ENCODE measurements around the gene MYO1B. TPM values are rescaled to one million over a fixed set of nuclear protein-coding genes. Genes with fewer than 3 reads are reported as not detected.

The MYO1B gene
- total and polyA plus RNA-seq, 5 donors = 6.0 to 16.3 (median 11.9) TPM

DNA sequence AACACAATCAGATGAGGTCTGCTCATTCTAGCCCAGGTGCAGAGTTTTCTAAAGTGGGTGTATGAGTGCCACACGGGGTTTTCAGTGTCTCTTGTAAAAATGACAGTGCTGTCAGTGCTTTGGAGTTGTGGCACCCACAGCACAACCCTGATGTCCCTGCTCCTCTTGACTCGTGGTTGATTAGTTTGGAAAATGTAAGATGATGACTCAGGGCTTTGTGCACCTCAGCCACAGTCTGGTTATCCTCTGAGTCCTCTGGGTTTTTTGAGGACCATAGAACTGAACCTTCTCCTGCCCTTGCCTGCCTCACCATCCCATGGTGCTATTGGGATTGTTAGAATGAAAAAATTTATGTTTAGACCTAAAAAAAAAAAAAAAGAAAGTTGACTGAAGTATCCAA is 105.6 kb downstream of the MYO1B start:
- no peak overlapping the region for H3K27ac ChIP-seq (ENCODE audit: low read length)
- H3K9me3 ChIP-seq (ENCODE audit: control insufficient read depth, low read length) = no peaks in the 10 kb centered on the region
- intact Hi-C loops (cut with DNase I) = no loop called here
- DNase-seq (no peak), ATAC-seq (no peak)
- H3K4me3 ChIP-seq (ENCODE audit: low read length) = no peak overlapping the region
- WGBS = 52% methylated on average over 2 of the region's 2 CpGs
- H3K27me3 ChIP-seq (ENCODE audit: control insufficient read depth, insufficient read depth) = no peaks in the 10 kb centered on the region
- no peaks in the 10 kb centered on the region for H3K4me1 ChIP-seq (ENCODE audit: control insufficient read depth, insufficient read depth, low read length)

DNA sequence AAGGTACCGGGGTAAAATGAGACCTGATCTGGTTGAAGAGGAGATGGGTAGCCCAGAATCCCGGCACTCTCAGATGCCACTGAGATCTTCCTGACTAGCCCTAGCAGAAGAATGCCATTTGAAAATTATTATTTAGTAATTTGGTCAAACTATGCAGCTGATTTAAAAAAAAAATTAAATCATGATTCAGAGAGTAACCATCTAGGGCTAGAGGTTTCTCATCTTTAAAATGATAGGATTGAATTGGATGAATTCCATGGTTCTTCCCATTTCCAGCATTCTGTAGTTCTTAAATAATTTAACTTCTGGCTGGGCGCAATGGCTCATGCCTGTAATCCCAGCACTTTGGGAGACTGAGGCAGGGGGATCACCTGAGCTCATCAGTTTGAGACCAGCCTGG is 106.1 kb downstream of the MYO1B start:
- Histone ChIP-seq H3K4me1 (ENCODE audit: control insufficient read depth, insufficient read depth, low read length) (no peaks in the 10 kb centered on the region), H3K27ac (ENCODE audit: low read length) (no peak overlapping the region), H3K9me3 (ENCODE audit: control insufficient read depth, low read length) (no peaks in the 10 kb centered on the region), H3K4me3 (ENCODE audit: low read length) (no peak overlapping the region), H3K27me3 (ENCODE audit: control insufficient read depth, insufficient read depth) (no peaks in the 10 kb centered on the region)
- no peak for ATAC-seq
- 98% methylated on average over 3 of the region's 3 CpGs for WGBS
- intact Hi-C loops (cut with DNase I) = no loop called here
- DNase-seq = no peak

DNA sequence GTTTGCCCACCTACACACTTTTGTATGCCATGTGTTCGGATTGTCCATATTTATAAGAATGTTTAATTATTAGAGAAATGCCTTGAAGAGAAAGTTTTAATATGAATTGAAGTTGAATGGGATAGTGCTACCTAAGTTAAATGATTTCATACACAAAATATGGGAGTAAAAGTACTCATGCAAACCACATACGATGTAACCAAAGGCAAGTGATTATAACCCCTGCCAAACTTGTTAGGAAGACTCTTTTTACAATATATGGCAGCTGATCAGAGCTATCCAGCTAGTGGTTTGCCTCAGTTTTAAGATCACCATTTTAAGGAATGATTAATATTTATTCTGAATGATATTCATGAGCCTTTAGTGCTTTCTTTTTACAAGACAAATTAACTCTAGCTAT is 106.7 kb downstream of the MYO1B start:
- intact Hi-C loops (cut with DNase I) = no loop called here
- no peaks in the 10 kb centered on the region for H3K9me3 ChIP-seq (ENCODE audit: control insufficient read depth, low read length)
- no peak overlapping the region for H3K27ac ChIP-seq (ENCODE audit: low read length)
- DNase-seq = no peak
- no peaks in the 10 kb centered on the region for H3K4me1 ChIP-seq (ENCODE audit: control insufficient read depth, insufficient read depth, low read length)
- H3K27me3 ChIP-seq (ENCODE audit: control insufficient read depth, insufficient read depth) = no peaks in the 10 kb centered on the region
- no peak overlapping the region for H3K4me3 ChIP-seq (ENCODE audit: low read length)
- ATAC-seq = no peak
- 87% methylated on average over 2 of the region's 2 CpGs for WGBS

DNA sequence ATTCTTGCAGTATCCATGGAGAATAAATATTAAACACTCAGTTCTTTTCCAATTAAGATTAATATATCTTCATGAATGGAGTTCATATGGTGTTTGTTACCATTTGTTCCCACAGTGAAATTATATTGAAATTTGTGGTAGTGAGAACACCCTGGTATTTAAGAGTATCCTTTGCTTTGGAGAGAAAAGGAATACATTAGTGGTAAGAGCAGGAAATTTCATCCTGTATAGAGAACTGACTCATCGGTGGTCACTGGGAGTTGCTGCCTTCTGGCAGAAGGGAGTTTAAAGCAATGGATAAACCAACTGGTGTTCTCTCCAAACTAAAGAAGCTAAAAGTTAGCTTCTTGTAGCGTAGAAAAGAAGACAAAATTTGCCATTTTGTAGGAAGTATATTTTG is 107.3 kb downstream of the MYO1B start:
- no peak overlapping the region for H3K4me3 ChIP-seq (ENCODE audit: low read length)
- H3K27ac ChIP-seq (ENCODE audit: low read length) = no peak overlapping the region
- no peaks in the 10 kb centered on the region for H3K27me3 ChIP-seq (ENCODE audit: control insufficient read depth, insufficient read depth)
- intact Hi-C loops (cut with DNase I) = no loop called here
- no peaks in the 10 kb centered on the region for H3K9me3 ChIP-seq (ENCODE audit: control insufficient read depth, low read length)
- H3K4me1 ChIP-seq (ENCODE audit: control insufficient read depth, insufficient read depth, low read length) = no peaks in the 10 kb centered on the region
- no peak for DNase-seq
- 67% methylated on average over 2 of the region's 2 CpGs for WGBS
- no peak for ATAC-seq

DNA sequence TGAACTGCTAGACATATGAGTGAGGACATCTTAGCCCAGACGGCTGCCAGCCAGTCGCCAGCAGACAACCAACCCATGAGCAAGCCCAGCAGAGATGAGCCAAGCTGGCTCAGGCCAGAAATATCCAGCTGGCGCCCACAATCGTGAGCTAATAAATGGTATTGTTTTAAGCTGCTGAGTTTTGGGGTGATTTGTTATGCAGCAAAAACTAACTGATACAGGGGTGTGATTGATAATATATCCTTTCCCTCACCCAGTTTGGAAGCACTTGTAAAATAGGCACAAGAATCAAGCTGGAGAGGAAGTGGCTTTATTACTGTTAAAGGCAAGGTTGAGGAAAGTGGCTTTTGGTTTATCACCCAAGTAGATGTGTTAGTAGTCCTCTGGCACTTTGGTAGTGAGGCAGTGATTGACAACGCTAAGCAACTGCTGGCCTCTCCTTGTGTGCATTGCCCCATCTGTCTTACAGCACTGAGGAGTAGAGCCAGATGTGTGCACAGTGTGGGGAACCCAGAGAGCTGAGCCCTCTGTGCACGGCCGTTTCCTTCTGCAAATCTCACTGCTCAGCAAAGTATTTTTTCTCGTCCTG is 110.1 kb downstream of the MYO1B start:
- Histone ChIP-seq H3K9me3 (ENCODE audit: control insufficient read depth, low read length) (no peaks in the 10 kb centered on the region), H3K27me3 (ENCODE audit: control insufficient read depth, insufficient read depth) (no peaks in the 10 kb centered on the region), H3K4me3 (ENCODE audit: low read length) (no peak overlapping the region), H3K4me1 (ENCODE audit: control insufficient read depth, insufficient read depth, low read length) (no peaks in the 10 kb centered on the region), H3K27ac (ENCODE audit: low read length) (no peak overlapping the region)
- 94% methylated on average over 8 of the region's 8 CpGs for WGBS
- DNase-seq (no peak), ATAC-seq (no peak)
- intact Hi-C loops (cut with DNase I) = no loop called here

DNA sequence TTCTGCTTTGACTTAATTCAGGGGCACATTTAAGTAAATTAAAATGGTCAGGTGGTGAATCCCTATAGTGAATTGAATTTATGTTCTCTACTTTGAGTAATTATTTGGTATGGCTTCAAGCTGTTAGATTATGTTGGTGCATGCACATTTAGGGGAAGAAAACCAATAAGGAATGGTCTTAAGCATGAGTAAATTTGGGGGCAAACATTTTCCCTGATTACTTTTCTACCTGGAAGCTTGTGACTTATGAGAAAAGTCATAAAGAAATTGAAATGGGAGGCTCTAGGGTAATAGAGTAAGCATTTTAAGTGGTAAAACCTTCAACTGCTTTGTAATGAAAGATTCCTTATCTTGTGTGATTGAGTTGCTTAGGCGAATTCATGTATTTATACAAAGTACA is 112.5 kb downstream of the MYO1B start:
- Histone ChIP-seq H3K27me3 (ENCODE audit: control insufficient read depth, insufficient read depth) (no peaks in the 10 kb centered on the region), H3K27ac (ENCODE audit: low read length) (no peak overlapping the region), H3K4me1 (ENCODE audit: control insufficient read depth, insufficient read depth, low read length) (no peaks in the 10 kb centered on the region), H3K9me3 (ENCODE audit: control insufficient read depth, low read length) (no peaks in the 10 kb centered on the region), H3K4me3 (ENCODE audit: low read length) (no peak overlapping the region)
- DNase-seq = no peak
- ATAC-seq = no peak
- intact Hi-C loops (cut with DNase I) = no loop called here
- 92% methylated on average over 1 of the region's 1 CpG for WGBS

DNA sequence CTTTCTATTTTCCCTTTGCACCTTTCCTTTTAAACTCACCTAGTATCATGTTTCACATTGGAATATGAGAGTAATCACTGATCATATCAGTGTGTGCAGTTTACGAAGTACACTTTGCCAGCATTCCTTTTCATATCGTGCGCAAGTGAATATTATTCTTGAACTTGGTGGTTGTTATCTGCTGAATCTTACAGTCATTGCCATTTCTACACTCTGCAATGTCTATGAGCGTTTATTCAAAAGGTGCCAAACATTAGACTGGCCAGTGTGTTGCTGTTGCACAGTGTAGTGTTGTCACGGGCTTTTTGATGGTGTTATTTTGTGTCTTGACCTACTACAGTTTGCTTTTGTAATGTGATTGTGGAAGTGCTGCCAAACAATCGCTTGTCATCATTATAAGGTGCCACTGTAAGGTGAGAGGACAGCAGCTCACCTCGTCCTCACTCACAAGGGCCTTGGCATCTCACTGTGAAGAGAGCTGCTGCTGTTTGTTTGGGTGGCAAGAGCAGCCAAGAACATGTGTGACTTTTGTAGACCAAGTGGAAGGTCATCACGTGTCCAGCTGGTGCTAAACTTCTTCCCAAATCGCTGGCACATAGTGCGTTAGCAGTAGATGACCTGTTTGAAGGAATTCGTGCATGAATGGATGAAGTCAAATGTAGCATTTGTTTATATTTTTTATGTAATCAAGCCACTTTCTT is 113.3 kb downstream of the MYO1B start:
- Histone ChIP-seq H3K27me3 (ENCODE audit: control insufficient read depth, insufficient read depth) (no peaks in the 10 kb centered on the region), H3K27ac (ENCODE audit: low read length) (no peak overlapping the region), H3K9me3 (ENCODE audit: control insufficient read depth, low read length) (no peaks in the 10 kb centered on the region), H3K4me1 (ENCODE audit: control insufficient read depth, insufficient read depth, low read length) (no peaks in the 10 kb centered on the region), H3K4me3 (ENCODE audit: low read length) (no peak overlapping the region)
- intact Hi-C loops (cut with DNase I) = no loop called here
- ATAC-seq (peak; percentile 96), DNase-seq (peak; percentile 17 to 66 (median 58))
- WGBS = 67% methylated on average over 11 of the region's 11 CpGs

DNA sequence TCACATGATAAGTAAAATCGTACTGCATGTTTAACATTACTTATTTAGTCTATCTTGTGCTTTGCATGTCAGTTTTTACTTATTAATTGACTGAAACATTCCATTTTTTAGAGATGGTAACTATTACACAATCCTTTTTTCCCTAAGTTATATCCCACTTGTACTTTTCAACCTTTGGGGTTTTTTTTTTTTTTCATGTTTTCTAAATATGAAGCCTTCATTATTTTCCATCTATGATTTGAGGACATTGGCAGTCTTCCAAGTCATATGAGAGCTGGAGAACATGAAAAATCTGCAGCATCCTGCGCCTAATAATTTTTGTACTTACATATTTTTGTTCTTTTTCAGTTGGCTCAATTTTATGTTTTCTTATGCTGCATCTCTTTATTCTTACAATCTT is 113.9 kb downstream of the MYO1B start:
- 53% methylated on average over 2 of the region's 2 CpGs for WGBS
- H3K27me3 ChIP-seq (ENCODE audit: control insufficient read depth, insufficient read depth) = no peaks in the 10 kb centered on the region
- ATAC-seq (no peak), DNase-seq (no peak)
- no peak overlapping the region for H3K27ac ChIP-seq (ENCODE audit: low read length)
- no peaks in the 10 kb centered on the region for H3K4me1 ChIP-seq (ENCODE audit: control insufficient read depth, insufficient read depth, low read length)
- intact Hi-C loops (cut with DNase I) = no loop called here
- no peak overlapping the region for H3K4me3 ChIP-seq (ENCODE audit: low read length)
- H3K9me3 ChIP-seq (ENCODE audit: control insufficient read depth, low read length) = no peaks in the 10 kb centered on the region

DNA sequence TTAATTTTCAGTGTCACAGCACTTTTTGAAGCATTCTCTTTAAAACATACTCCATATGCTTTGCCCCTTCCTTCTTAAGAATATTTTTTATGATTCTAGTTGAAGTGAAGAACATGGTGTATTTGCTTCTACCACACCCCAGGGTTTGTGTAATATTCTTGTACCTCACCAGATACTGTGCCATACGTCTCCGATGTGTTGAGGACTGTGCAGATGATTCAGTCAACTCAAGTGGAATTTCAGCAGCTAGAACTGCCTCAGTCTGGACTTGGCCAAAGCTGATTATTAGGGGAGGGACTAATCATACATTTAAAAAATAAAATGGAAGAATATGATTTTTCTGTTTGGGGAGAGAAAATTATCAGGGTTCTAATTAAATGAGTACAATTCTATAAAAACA is 115.7 kb downstream of the MYO1B start:
- intact Hi-C loops (cut with DNase I) = no loop called here

DNA sequence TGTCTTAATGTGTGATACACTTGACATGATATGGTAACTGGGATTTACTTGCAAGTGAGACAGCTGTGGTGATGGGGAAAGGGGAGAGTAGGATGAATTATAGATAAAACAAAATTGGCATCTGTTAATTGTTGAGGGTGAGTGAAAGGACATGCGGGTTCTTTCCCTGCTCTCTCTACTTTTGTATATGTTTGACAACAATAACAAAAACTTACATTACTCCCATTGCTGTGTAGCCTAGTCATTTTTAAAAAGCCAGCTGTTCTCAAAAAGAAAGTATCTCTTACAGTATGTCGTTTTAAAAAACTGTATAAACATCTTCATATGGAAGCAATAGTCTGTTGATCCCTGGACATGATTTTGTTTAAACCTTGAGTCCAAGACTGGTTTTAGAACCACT is 117.6 kb downstream of the MYO1B start:
- intact Hi-C loops (cut with DNase I) = no loop called here
- H3K27me3 ChIP-seq (ENCODE audit: control insufficient read depth, insufficient read depth) = no peaks in the 10 kb centered on the region
- DNase-seq = no peak
- no peaks in the 10 kb centered on the region for H3K4me1 ChIP-seq (ENCODE audit: control insufficient read depth, insufficient read depth, low read length)
- H3K9me3 ChIP-seq (ENCODE audit: control insufficient read depth, low read length) = no peaks in the 10 kb centered on the region
- no peak for ATAC-seq
- WGBS = 76% methylated on average over 2 of the region's 2 CpGs
- H3K27ac ChIP-seq (ENCODE audit: low read length) = no peak overlapping the region
- no peak overlapping the region for H3K4me3 ChIP-seq (ENCODE audit: low read length)

More for the DNA sequence above, 115.7 kb downstream of the MYO1B start:
- DNase-seq (no peak), ATAC-seq (no peak)
- Histone ChIP-seq H3K9me3 (ENCODE audit: control insufficient read depth, low read length) (no peaks in the 10 kb centered on the region), H3K4me1 (ENCODE audit: control insufficient read depth, insufficient read depth, low read length) (no peaks in the 10 kb centered on the region), H3K4me3 (ENCODE audit: low read length) (no peak overlapping the region), H3K27me3 (ENCODE audit: control insufficient read depth, insufficient read depth) (no peaks in the 10 kb centered on the region), H3K27ac (ENCODE audit: low read length) (no peak overlapping the region)
- 82% methylated on average over 2 of the region's 2 CpGs for WGBS

DNA sequence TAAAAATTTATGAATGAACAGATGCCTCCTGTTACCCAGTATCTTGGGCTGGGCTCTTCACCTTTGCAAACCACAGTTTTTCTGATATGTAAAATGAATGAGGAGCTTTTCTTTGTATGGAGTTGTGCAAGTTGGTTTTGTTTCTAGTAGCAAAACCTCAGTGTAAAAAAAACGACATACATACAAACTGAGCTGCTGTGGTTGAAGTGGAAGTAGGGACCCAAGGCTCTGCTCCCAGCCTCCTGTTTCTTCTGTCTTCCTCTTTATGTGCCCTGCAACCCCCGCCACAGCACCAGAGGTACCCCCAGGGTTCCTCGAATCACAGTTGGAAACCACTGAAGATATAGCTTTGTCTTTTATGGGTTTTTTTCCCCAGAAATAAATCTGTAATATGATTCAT is 118.1 kb downstream of the MYO1B start:
- H3K9me3 ChIP-seq (ENCODE audit: control insufficient read depth, low read length) = no peaks in the 10 kb centered on the region
- ATAC-seq (no peak), DNase-seq (no peak)
- 75% methylated on average over 3 of the region's 3 CpGs for WGBS
- H3K27ac ChIP-seq (ENCODE audit: low read length) = no peak overlapping the region
- no peak overlapping the region for H3K4me3 ChIP-seq (ENCODE audit: low read length)
- H3K27me3 ChIP-seq (ENCODE audit: control insufficient read depth, insufficient read depth) = no peaks in the 10 kb centered on the region
- H3K4me1 ChIP-seq (ENCODE audit: control insufficient read depth, insufficient read depth, low read length) = no peaks in the 10 kb centered on the region
- intact Hi-C loops (cut with DNase I) = no loop called here

DNA sequence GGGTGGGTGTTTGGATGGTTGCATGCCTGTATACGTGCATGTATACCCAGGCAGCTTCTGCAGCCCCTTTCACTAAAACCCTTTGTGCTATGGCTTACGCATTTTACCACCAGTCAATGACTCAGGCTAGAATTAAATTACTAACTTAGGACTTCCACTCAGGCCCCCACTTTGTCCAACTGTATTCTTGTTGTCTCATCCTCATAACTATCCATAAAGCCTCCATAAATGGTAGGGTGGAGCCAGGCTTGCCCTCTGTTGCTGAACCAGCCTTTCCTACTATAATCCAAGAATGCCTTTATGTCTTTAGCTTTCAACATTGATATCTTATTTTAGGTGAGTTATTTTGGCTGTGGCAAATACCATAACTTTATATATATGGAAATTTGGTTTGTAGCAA is 119.9 kb downstream of the MYO1B start:
- H3K27ac ChIP-seq (ENCODE audit: low read length) = no peak overlapping the region

More for the DNA sequence above, 119.9 kb downstream of the MYO1B start:
- no peaks in the 10 kb centered on the region for H3K27me3 ChIP-seq (ENCODE audit: control insufficient read depth, insufficient read depth)
- 97% methylated on average over 2 of the region's 2 CpGs for WGBS
- H3K9me3 ChIP-seq (ENCODE audit: control insufficient read depth, low read length) = no peaks in the 10 kb centered on the region
- intact Hi-C loops (cut with DNase I) = no loop called here
- no peaks in the 10 kb centered on the region for H3K4me1 ChIP-seq (ENCODE audit: control insufficient read depth, insufficient read depth, low read length)
- no peak overlapping the region for H3K4me3 ChIP-seq (ENCODE audit: low read length)
- DNase-seq (no peak), ATAC-seq (no peak)
